ENCODE measurements around the gene WDR74. TPM values are rescaled to one million over a fixed set of nuclear protein-coding genes. Genes with fewer than 3 reads are reported as not detected.

Gene WDR74
- total RNA-seq, 1 donor = 34.0 TPM

- Histone ChIP-seq H3K4me2 (ENCODE audit: insufficient read depth, low read length) (peak overlapping the region; percentile 18), H3K27me3 (ENCODE audit: insufficient read depth, low read length) (no peaks in the 10 kb centered on the region), H3K4me1 (ENCODE audit: insufficient read depth, low read length) (peaks cover 35% of the 10 kb centered on the region), H3K79me2 (ENCODE audit: insufficient read depth, low read length) (peaks cover 36% of the 10 kb centered on the region), H2AFZ (ENCODE audit: low read length) (no peak overlapping the region), H3K4me3 (ENCODE audit: insufficient read depth, low read length) (peak overlapping the region; percentile 19), H3K36me3 (ENCODE audit: insufficient read depth, low read length) (peaks cover 37% of the 10 kb centered on the region), H3K27ac (ENCODE audit: low read depth, low read length) (peak overlapping the region; percentile 41), H4K20me1 (ENCODE audit: insufficient read depth, low read length) (peaks cover 18% of the 10 kb centered on the region), H3K9me3 (ENCODE audit: low read depth, low read length) (no peaks in the 10 kb centered on the region)
- TF ChIP-seq CTCF (IDR thresholded peaks at IDR 0.05; ENCODE audit: extremely low read depth, low read depth, low read length) = no peak
- no peak for DNase-seq (ENCODE audit: insufficient read length, low spot score, missing footprints)
Measured at GRCh38 chr11:62788991-62789390, 50.4 kb downstream of the WDR74 start.

DNA sequence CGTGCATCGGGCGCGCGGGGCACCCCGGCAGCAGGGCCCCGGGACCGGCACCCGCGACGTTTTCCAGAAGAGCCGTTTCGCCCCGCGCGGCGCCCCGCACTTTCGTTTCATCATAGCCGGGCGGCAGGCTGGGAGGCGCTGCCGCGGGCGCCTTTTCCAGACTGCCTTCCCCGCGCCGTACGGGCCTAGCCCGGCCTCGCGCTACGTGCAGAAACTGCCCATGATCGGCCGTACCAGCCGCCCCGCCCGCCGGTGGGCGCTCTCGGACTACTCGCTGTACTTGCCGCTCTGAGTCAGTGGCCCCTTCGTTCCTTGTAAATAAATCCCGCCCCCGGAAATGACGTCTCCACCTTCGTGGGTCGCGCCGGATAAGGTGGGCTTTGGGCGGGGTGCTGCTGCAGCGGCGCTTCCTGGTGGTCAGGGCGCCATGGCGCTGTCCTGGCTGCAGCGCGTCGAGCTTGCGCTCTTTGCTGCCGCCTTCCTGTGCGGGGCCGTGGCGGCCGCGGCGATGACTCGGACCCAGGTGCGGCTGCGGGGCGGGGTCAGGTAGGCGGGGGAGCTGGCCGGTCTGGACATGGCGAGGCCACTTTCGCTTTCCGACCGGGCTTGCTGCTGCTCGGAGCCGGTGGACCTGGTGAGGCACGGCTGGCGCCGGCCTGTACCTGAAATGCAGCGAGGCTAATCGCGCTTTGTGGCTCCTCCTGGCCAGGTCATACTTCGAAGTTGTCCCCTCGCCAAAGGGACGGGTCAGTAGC, 52.2 kb downstream of the WDR74 start, which contains the start of gene TMEM179B:
TSS of gene TMEM179B (plus strand) at position 398 of the 755 bp plus-strand sequence. CDS start at position 428, 30 bp downstream.
- Histone ChIP-seq H3K79me2 (ENCODE audit: insufficient read depth, low read length) (peaks cover 36% of the 10 kb centered on the region), H3K4me3 (ENCODE audit: insufficient read depth, low read length) (peak within 1 kb of the TSS; percentile 94), H3K36me3 (ENCODE audit: insufficient read depth, low read length) (peaks cover 30% of the 10 kb centered on the region), H3K4me1 (ENCODE audit: insufficient read depth, low read length) (peaks cover 32% of the 10 kb centered on the region), H3K27ac (ENCODE audit: low read depth, low read length) (peak within 1 kb of the TSS; percentile 88), H3K4me2 (ENCODE audit: insufficient read depth, low read length) (peak within 1 kb of the TSS; percentile 96), H2AFZ (ENCODE audit: low read length) (peak within 1 kb of the TSS; percentile 76), H4K20me1 (ENCODE audit: insufficient read depth, low read length) (peaks cover 13% of the 10 kb centered on the region), H3K9me3 (ENCODE audit: low read depth, low read length) (no peaks in the 10 kb centered on the region), H3K27me3 (ENCODE audit: insufficient read depth, low read length) (no peaks in the 10 kb centered on the region)
- TF ChIP-seq CTCF (IDR thresholded peaks at IDR 0.05; ENCODE audit: extremely low read depth, low read depth, low read length) = peak; percentile 43
- peak; percentile 99 for DNase-seq (ENCODE audit: insufficient read length, low spot score, missing footprints)

DNA sequence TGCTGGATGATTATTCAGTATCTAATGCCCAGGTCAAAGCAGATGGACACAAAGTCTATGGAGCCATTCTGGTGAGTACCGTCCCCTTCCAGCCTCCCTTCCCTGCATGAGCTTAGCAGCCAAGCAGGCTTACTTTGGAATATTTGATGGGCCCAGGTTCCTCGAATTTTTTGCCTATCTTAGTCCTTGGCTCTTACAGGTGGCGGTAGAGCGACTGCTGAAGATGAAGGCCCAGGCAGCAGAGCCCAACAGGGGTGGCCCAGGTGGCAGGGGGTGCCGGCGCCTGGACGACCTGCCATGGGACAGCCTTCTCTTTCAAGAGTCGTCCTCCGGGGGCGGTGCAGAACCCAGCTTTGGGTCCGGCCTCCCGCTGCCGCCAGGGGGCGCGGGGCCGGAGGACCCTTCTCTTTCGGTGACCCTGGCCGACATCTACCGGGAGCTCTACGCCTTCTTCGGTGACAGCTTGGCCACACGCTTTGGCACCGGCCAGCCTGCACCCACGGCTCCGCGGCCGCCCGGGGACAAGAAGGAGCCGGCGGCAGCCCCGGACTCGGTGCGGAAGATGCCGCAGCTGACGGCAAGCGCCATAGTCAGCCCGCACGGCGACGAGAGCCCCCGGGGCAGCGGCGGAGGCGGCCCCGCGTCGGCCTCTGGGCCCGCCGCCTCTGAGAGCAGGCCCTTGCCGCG, 52.9 kb downstream of the WDR74 start:
- H3K27me3 ChIP-seq (ENCODE audit: insufficient read depth, low read length) = no peaks in the 10 kb centered on the region
- peaks cover 34% of the 10 kb centered on the region for H3K79me2 ChIP-seq (ENCODE audit: insufficient read depth, low read length)
- peaks cover 33% of the 10 kb centered on the region for H3K36me3 ChIP-seq (ENCODE audit: insufficient read depth, low read length)
- peak overlapping the region; percentile 94 for H3K4me3 ChIP-seq (ENCODE audit: insufficient read depth, low read length)
- H3K4me1 ChIP-seq (ENCODE audit: insufficient read depth, low read length) = peaks cover 29% of the 10 kb centered on the region
- peak overlapping the region; percentile 96 for H3K4me2 ChIP-seq (ENCODE audit: insufficient read depth, low read length)
- peaks cover 13% of the 10 kb centered on the region for H4K20me1 ChIP-seq (ENCODE audit: insufficient read depth, low read length)
- H3K27ac ChIP-seq (ENCODE audit: low read depth, low read length) = peak overlapping the region; percentile 88
- peak; percentile 98 for DNase-seq (ENCODE audit: insufficient read length, low spot score, missing footprints)
- TF ChIP-seq CTCF (IDR thresholded peaks at IDR 0.05; ENCODE audit: extremely low read depth, low read depth, low read length) = peak; percentile 84
- no peaks in the 10 kb centered on the region for H3K9me3 ChIP-seq (ENCODE audit: low read depth, low read length)
- peak overlapping the region; percentile 76 for H2AFZ ChIP-seq (ENCODE audit: low read length)

Small RNA genes within 50 kb of the gene (small RNA-seq; reads per million reads assigned to genes)
- 0.60 reads per million for gene MIR6514
- gene RF00099 = not detected
- gene RNU6-118P = not detected
- gene SNORD22 = not detected
- gene SNORD26 = not detected
- not detected for gene SNORD27
- gene SNORD28 = not detected
- 32.7 reads per million, percentile 95 among the genes with 10 or more reads in this experiment for gene SNORD30

Other genes starting within 250 kb of the WDR74 start
- 6.5 and 7.6 TPM in 2 replicates for gene TUT1, start 248.1 kb downstream of the WDR74 start, total RNA-seq
- 102 and 105 TPM in 2 replicates for gene MTA2, start 237.7 kb downstream of the WDR74 start, total RNA-seq
- 26.4 and 29.5 TPM in 2 replicates for gene EML3, start 226.8 kb downstream of the WDR74 start, total RNA-seq
- gene ROM1, start 226.3 kb downstream of the WDR74 start, total RNA-seq = 6.5 TPM in 2 replicates
- 27.1 and 30.8 TPM in 2 replicates for gene B3GAT3, start 217.6 kb downstream of the WDR74 start, total RNA-seq
- 219 and 242 TPM in 2 replicates for gene GANAB, start 193.0 kb downstream of the WDR74 start, total RNA-seq
- 19.2 and 20.6 TPM in 2 replicates for gene INTS5, start 186.3 kb downstream of the WDR74 start, total RNA-seq
- gene C11orf98, start 174.4 kb downstream of the WDR74 start, total RNA-seq = 13.3 and 17.4 TPM in 2 replicates
- gene CSKMT, start 174.3 kb downstream of the WDR74 start, total RNA-seq = 6.2 and 11.2 TPM in 2 replicates
- gene UQCC3, start 167.9 kb downstream of the WDR74 start, total RNA-seq = 4.4 and 5.8 TPM in 2 replicates
- 7.6 and 8.0 TPM in 2 replicates for gene LBHD1, start 167.3 kb downstream of the WDR74 start, total RNA-seq
- gene UBXN1, start 160.5 kb downstream of the WDR74 start, total RNA-seq = 98.1 and 107 TPM in 2 replicates
- gene LRRN4CL, start 150.1 kb downstream of the WDR74 start, total RNA-seq = 9.1 and 13.8 TPM in 2 replicates
- gene BSCL2, start 132.2 kb downstream of the WDR74 start, total RNA-seq = 63.6 and 67.7 TPM in 2 replicates
- not detected in 2 replicates for gene GNG3, start 131.9 kb downstream of the WDR74 start, total RNA-seq
- gene HNRNPUL2, start 112.1 kb downstream of the WDR74 start, total RNA-seq = 13.0 and 18.8 TPM in 2 replicates
- gene TTC9C, start 111.1 kb downstream of the WDR74 start, total RNA-seq = 34.0 and 35.9 TPM in 2 replicates
- gene ZBTB3, start 85.4 kb downstream of the WDR74 start, total RNA-seq = 13.0 TPM in 2 replicates
- gene POLR2G, start 78.0 kb downstream of the WDR74 start, total RNA-seq = 48.3 and 57.9 TPM in 2 replicates
- 21.2 and 22.1 TPM in 2 replicates for gene TAF6L, start 68.2 kb downstream of the WDR74 start, total RNA-seq
- gene TMEM179B, start 52.2 kb downstream of the WDR74 start, total RNA-seq = 37.4 and 51.4 TPM in 2 replicates
- gene TMEM223, start 47.6 kb downstream of the WDR74 start, total RNA-seq = 9.0 and 11.5 TPM in 2 replicates
- gene NXF1, start 34.1 kb downstream of the WDR74 start, total RNA-seq = 25.6 and 31.1 TPM in 2 replicates
- 35.8 and 40.7 TPM in 2 replicates for gene STX5, start 7.5 kb downstream of the WDR74 start, total RNA-seq
- gene TEX54, start 6.7 kb downstream of the WDR74 start, total RNA-seq = not detected in 2 replicates
- 217 and 259 TPM in 2 replicates for gene SLC3A2, start 41.3 kb upstream of the WDR74 start, total RNA-seq
- gene CHRM1, start 81.8 kb upstream of the WDR74 start, total RNA-seq = under 0.01 TPM in 1 of 2 replicates, not detected in the other
- gene SLC22A6, start 145.4 kb upstream of the WDR74 start, total RNA-seq = not detected in 2 replicates
- gene SLC22A8, start 176.3 kb upstream of the WDR74 start, total RNA-seq = not detected in 2 replicates